Astrocyte of the hippocampus (primary cell): ENCODE data around the gene USP54.

ENCODE experiments used
- DNase-seq: peaks from one replicate; pipeline ENCODE4 v3.0.0; 2011; ENCODE audit warnings: low read depth, low spot score

The USP54 gene

DNA sequence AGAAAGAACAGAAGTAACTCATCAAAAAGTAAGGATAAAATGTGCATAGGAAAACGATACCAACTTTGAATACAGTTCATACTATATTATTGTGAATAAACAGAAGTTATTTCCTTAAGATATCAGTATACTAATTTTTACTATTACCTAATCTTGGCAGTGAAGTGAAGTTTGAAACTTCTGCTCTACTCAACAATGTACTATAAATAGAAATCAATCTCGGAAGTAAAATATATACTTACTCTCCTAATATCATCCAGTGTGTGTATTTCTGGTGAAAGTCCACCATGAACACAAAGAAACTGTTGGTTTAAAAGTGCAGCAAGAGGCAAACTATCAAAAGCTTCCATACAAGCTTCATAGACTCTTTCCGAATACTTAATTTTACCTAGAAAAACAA lies 119.9 kb downstream of the USP54 start:
- DNase-seq: no peak

- DNase-seq: no peak
Measured at GRCh38 chr10:73469579-73469978, 121.6 kb downstream of the USP54 start.

DNA sequence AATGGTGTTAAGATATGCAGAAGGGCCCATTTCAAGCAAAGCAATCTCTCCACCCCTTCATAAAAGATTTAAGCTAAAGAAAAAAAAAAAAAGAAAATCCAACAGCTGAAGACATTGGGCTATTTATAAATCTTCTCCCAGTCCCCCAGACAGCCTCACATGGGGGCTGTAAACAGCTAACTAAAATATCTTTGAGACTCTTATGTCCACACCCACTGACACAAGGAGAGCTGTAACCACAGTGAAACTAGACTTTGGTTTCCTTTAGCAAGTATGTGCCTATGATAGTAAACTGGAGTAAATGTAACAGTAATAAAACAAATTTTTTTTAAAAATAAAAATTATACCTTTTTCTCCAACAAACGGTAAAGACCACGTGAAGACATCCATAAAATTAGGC lies 123.9 kb downstream of the USP54 start:
- no peak for DNase-seq

DNA sequence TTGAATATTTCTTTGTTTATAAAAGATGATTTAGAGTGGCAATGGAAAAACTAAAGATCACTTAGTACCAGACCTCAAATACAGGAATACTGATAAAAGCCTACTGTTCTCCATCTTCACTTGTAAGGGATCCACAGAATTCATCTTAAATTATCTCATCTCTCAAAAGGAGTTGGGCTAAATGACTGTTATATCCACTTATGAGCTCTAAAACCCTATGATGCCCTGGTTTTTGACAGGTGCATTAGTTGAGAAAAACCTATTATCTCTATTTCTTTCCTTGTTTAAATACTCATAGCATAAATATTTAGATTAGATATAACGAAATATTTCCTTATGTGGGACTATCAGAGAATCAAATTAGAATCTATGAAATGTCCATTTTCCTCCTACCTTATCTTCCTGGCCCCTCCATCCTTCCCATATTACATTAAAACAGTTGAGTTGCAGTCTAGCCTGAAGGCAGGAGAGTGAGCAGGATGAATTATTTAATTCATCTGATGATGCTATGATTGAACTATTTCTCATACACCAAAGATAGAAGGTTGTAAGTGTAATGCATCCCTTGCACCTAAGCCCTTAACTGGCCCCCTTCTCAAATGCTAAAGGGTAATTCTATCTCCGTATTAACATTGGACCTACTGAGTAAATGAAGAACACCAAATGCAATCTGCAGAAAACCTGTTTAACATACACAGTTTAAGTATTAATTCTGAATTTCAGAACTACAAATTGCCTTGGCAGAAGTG lies 125.0 kb downstream of the USP54 start:
- DNase-seq: no peak

DNA sequence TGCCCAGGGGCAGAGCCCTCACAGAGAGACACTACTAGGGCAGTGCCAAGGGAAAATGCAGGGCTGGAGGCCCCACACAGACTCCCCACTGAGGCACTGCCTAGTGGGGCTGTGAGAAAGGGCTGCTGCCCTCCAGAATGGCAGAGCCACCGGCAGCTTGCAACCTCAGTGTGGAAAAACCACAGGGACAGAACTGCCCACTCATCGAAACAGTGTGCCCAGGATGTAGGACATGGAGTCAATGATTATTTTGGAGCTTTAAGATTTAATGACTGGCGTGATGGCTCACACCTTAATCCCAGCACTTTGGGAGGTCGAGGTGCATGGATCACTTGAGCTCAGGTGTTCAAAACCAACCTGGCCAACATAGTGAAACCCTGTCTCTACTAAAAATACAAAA lies 130.2 kb downstream of the USP54 start:
- DNase-seq: no peak

- DNase-seq: no peak
Measured at GRCh38 chr10:73459683-73460314, 131.3 kb downstream of the USP54 start.

DNA sequence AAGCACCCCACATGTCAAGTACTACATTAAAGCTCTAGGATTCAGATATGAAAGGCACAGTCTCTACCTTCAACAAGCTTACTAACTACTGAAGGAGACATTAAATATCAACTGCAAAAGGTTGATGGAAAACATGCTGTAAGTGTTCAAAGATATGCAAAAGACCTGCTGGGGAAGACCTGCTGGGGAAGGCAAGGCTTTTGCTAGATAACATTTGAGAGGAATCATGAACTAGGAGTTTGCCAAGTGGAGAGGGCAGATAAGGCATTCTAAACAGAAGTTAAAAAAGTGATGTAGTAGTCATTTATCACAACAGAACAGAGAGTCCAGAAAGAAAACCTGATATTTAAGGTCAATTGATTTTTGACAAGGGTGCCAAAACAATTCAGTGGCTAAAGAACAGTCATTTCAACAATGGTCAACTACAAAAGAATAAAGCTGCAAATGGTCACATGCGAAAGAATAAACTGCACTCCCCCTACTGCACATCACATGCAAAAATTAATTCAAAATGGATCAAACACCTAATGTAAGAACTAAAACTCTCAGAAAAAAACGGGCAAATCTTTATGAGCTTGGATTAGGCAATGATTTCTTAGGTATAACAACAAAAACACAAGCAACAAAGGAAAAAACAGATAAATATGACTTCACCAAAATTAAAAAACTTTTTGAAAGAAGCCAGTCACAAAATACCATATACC lies 134.8 kb downstream of the USP54 start:
- DNase-seq: no peak

DNA sequence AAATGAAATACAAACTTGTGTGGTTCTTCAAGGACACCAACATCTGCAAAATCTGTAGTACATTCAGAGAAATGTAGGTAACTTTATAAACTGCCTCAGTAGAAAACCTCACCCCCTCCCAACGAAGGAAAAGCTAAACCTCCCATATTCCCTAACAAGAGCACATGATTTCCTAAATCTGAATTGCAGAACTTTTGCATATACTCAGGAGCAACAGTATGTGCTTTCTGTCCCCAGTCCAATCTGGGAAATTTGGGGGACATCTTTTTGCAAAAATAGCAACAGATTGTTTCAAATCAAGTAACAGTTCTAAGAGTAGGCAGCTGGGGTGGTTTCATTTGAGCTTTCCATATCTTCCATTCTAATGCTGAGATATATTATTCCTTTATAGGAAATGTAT lies 142.0 kb downstream of the USP54 start:
- no peak for DNase-seq

GRCh38 chr10:73448384-73448783 lies 142.8 kb downstream of the USP54 start:
- no peak for DNase-seq
